GM21737 (cell line): ENCODE results near the gene PFN1.

Source experiments
- ATAC-seq: cut with Tn5 transposase; IDR thresholded peaks from one replicate; pipeline ENCODE4 v1.9.1; 2021; ENCODE audit warnings: mild to moderate bottlenecking, moderate library complexity; ENCODE audit not compliant: unreplicated experiment

PFN1 gene

DNA sequence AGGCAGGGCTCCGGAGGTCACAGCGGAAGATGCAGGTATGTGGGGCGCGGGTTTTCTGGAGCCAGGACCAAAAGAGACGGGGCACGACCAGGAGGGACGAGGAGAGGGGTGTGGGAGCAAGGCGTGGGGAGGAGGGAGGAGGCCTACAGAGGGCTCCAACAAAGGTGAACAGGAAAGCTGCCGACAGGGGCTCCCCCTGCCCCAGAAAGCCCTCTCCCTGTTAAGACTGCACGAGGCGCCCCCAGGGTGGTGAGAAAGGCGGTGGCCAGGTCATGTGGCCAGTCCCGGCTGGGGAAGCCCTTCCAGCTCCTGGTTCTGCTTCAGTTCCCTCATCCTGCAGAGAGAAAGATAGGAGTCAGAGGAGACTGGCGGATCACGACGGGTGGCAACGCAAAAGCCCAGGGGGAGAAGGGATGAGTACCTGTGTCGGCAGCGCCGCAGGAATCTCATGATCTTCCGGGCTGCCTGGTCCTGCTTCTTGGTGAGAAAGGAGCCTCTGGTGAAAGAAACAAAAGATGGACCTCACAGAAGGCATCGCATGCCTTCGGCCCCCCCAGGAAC lies 20.2 kb upstream of the PFN1 start:
- no peak for ATAC-seq

- ATAC-seq = peak; percentile 58
Observed at GRCh38 chr17:4967539-4968485, 19.5 kb upstream of the PFN1 start, which contains the start of gene SPAG7. TSS of gene SPAG7 (minus strand) at chr17:4967817. CDS start at chr17:4967804, 13 bp downstream.

GRCh38 chr17:4966844-4967538 lies 18.7 kb upstream of the PFN1 start:
- ATAC-seq = peak; percentile 82

DNA sequence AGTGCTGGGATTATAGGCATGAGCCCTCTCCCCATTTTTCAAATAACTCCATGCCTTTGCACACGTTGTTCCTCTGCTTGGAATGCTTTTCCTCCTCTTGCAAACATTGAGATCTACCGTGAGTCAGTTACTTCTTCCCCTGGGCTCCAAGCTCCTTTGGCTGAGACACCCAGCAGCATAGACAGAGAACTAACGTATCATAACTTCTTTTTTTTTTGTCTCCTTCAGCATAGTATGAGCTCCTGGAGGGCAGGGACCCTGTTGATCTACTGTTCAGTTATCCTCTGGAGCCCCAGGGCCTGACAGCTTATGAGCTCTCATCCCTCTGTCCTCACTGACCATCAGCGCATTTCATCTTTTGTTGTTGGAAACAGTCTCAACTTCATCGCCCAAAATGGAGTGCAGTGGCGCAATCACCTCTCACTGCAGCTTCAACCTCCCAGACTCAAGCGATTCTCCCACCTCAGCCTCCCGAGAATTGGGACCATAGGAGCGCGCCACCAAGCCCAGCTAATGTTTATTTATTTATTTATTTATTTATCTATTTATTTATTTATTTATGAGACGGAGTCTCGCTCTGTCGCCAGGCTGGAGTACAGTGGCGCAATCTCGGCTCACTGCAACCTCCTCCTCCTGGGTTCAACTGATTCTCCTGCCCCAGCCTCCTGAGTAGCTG lies 17.1 kb upstream of the PFN1 start:
- no peak for ATAC-seq

- ATAC-seq = no peak
Observed at GRCh38 chr17:4960279-4960922, 12.1 kb upstream of the PFN1 start.

DNA sequence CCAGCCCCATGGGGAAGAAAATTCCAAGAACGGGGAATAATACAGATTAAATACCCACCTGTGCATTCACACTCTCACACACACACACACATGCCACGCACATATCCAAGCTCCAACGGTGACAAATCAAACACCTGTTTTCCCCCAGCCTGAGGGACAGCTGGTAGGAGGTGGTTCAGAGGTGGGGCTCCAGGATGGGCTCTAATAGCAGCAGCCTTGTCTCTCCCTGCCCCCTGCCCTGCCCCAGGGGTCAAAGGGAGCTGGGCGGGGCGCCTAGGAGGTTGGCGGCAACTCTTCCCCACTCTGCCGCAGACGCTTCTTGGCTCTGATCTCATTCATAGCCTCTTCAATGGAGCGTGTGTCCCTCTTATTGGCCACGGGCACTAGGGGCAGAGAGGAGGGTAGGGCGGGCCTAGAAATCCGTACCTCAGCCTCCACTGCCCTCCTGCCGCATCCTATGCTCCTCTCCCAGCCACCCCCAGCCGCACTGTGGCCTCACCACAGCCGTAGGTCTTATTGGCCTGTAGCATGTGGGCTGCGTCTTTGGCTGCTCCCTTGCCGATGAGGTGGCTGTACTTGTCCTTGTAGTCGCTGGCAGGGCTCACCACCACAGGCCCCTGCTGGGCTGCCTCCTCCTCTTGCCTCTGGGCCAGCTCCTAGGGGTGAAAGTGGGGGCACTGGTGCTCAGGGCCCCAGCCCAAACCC lies 11.1 kb upstream of the PFN1 start:
- no peak for ATAC-seq

- no peak for ATAC-seq
Observed at GRCh38 chr17:4958102-4958501, 9.8 kb upstream of the PFN1 start.

DNA sequence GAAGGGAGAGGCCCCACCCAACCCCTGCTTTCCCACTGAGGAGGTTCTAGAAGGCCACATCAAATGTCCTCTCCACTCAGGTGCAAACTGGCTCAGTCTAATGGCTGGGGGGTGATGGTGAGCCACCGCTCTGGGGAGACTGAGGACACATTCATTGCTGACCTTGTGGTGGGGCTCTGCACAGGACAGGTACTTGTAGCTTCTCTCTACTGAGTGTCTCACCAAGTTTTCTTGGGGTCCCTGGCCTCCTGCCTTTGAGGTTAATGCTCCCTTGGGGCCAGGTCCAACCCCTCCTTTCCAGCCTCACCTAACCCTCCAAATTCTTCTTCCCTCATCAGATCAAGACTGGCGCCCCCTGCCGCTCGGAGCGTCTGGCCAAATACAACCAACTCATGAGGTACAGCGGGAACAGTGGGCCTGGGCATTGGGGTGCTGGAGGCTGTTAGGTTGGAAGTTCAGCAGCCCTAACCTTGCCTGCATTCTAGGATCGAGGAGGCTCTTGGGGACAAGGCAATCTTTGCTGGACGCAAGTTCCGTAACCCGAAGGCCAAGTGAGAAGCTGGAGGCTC lies 8.2 kb upstream of the PFN1 start:
- ATAC-seq = no peak

DNA sequence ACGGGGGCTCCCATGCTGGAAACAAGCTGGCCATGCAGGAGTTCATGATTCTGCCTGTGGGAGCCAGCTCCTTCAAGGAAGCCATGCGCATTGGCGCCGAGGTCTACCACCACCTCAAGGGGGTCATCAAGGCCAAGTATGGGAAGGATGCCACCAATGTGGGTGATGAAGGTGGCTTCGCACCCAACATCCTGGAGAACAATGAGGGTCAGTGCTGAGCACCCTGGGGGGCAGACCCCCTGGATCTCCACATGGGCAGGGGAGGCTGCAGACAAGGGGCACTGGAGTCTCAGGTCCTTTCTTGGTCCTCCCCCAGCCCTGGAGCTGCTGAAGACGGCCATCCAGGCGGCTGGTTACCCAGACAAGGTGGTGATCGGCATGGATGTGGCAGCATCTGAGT lies 6.8 kb upstream of the PFN1 start:
- ATAC-seq = no peak

DNA sequence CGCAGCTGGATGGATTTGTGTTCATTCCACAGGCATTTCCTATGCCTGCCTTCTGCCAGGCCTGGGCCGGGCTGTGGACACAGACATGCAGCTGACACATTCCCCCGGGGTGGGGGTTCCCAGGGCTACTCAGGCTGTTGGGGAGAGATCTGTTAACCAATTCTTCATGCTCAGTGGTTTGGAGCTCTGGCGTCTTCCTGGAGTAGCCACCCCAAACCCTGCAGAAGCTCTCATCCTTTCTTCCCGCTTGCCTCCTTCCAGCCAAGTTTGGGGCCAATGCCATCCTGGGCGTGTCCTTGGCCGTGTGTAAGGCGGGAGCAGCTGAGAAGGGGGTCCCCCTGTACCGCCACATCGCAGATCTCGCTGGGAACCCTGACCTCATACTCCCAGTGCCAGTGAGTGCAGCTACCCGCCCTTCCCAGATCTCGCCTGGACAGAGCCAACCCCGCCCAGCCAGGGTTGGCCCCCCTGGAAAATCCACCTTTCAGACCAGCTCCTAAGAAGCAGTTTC lies 5.2 kb upstream of the PFN1 start:
- ATAC-seq = no peak

DNA sequence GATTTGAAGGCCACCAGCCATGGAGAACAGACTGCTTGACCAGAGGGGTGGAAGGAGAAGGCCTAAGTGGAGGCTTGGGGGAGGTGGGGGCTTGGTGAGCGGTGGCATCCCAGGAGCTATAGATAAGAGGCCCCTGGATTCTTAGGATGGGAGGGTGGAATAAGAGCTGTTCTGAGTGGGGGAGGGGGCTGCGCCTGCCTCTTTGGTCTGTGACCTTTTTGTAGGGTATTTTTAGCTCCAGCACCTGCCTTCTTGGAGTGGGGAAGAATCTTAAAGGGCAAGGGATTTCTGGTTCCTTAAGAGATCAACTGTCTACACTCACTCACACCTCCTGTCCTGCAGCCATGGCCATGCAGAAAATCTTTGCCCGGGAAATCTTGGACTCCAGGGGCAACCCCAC lies 3.2 kb upstream of the PFN1 start:
- ATAC-seq = no peak

GRCh38 chr17:4950746-4951204 lies 2.4 kb upstream of the PFN1 start, which contains the start of gene ENO3:
TSS of gene ENO3 (plus strand) at chr17:4951119. CDS start at chr17:4951830, 711 bp downstream.
- ATAC-seq = no peak

DNA sequence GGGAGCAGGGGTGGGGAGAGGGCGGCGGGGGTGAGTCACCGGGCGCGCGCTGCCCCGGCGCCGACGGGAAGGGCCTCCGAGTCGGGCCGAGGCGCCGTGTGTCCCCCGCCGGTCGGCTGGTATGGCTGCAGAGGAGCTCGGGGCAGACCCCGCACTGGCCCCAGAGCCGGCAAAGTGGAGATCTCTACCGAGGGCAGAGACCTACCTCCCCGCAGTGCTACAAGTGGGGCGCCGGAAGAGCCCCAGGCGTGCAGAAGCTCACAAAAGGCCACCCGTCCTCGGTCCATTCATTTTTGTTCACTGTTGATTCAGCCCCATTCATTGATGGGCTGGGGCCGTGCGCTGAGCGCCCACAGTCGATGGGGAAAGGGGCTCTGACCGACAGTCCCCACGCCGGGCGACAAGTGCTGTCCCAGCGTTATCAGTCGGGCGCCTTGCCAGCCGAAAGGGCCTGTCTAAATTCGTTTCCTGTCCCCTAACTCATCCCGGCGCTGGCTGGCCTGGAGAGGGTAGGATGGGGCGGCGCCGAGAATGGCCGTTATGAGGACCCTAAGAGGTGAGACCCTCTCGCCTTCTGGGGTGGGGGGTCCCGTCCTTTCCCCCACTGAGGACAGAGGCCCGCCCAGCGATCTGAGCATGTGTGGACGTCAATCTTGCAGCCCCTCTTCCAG lies 1.9 kb upstream of the PFN1 start:
- ATAC-seq = no peak

- peak; percentile 24 for ATAC-seq
Observed at GRCh38 chr17:4949321-4950074, 1.2 kb upstream of the PFN1 start.

DNA sequence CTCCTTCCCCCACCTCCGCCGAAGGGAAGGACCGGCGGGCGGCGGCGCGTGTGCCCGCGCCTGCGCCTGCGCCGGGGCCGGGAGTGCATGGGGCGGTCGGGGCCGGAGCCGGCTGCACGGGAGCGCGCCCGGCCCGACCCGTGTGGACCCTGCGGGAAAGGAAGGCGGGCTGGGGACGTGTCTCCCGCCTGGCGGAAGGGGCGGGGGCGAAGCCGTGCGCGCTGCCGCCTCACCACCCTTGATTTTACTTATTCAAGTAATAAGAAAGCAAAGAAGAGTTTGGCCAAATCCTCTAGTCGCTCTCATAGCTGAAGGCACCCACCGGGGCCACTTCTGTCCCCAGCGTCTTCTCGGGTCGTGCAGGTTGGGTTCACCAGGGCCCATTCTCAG lies 596 bp upstream of the PFN1 start:
- peak; percentile 35 for ATAC-seq

DNA sequence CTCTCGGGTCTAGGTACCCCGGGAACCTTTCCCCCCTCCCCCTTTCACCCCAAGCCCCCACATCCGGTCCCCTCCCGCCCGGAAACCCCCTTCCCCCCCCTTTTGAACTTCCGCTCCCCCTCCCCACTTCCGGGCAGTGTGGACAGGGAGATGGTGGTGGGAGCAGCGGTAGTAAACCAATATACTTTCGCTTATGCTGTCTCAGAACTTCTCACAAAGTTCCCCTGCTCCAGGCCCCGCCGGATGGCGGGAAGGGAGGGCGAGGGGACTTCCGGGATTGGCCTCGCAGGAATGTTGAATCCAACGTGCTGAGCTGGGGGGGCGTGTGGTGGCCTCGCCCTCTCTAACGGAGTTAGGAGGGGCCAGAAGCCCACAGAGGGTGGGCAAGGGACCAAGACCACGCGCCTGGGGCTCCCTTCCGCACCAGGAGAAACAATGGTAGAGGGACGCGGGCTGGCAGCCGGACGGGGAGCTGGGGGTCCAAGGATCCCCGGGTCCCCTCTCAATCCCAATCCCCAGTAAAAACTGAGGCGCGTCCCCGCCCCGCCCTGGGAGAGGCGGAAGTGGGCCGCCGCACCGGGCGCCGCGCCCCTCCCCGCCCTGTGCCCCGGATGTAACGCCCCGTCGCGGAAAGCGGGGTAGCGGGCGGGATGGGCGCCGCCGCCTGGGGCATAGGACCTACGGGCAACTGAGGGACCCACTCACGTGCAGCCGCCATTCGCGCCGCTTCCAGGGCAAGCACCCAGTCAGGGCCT lies 742 bp downstream of the PFN1 start:
- ATAC-seq = no peak

DNA sequence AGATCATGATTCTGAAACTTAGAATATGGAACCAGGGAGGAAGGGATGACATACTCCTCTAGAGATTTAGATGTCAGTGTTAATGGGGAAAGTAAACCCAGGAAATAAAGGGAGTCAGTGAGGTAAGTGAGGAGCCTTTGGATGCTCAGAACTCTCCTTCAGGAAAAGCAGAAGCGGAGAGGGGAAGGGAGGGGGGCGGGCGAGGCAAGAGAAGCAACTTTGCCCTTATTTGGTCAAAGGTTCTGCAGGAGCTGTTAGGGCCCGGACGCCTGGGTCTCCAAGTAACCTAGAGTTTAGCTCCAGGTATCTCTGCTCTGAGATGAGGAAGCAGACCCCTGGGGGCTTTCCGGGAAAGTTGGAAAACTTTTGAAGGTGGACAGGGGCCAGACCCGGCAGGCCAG lies 1.3 kb downstream of the PFN1 start:
- no peak for ATAC-seq
